ENCODE results near the gene EPHA8. TPM values are rescaled to one million over a fixed set of nuclear protein-coding genes. Genes with fewer than 3 reads are reported as not detected.

Gene EPHA8
- polyA plus RNA-seq, 1 donor from 2014 or later: not detected

- H3K36me3 Mint-ChIP-seq: peaks cover 5% of the 10 kb centered on the region
- H3K9me3 Mint-ChIP-seq: peaks cover 0 to 3% (median 0%) of the 10 kb centered on the region in 3 donors
- no peaks in the 10 kb centered on the region for H3K4me1 Mint-ChIP-seq
- H3K27ac Mint-ChIP-seq: no peak overlapping the region
- H3K27me3 Mint-ChIP-seq: peaks cover 12% of the 10 kb centered on the region
- H3K4me3 Mint-ChIP-seq: no peak overlapping the region
Measured at GRCh38 chr1:22587247-22587646, 24.0 kb downstream of the EPHA8 start.

DNA sequence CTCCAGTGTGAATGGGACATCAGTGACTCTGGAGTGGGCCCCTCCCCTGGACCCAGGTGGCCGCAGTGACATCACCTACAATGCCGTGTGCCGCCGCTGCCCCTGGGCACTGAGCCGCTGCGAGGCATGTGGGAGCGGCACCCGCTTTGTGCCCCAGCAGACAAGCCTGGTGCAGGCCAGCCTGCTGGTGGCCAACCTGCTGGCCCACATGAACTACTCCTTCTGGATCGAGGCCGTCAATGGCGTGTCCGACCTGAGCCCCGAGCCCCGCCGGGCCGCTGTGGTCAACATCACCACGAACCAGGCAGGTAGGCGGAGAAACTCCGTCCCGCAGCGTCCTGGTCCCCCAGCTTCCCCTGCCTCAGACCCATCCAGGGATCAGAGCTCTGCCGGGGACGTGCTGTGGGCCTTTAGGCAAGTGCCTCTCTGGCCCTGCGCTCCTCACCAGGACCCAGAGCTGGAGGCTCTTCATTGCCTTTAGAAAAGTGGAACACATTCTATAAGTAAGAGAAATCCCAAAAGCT is 25.7 kb downstream of the EPHA8 start:
- H3K36me3 Mint-ChIP-seq: peaks cover 5% of the 10 kb centered on the region
- peaks cover 12% of the 10 kb centered on the region for H3K27me3 Mint-ChIP-seq
- H3K4me1 Mint-ChIP-seq: no peaks in the 10 kb centered on the region
- H3K9me3 Mint-ChIP-seq: peaks cover 0 to 3% (median 0%) of the 10 kb centered on the region in 3 donors
- no peak overlapping the region for H3K4me3 Mint-ChIP-seq
- no peak overlapping the region for H3K27ac Mint-ChIP-seq

DNA sequence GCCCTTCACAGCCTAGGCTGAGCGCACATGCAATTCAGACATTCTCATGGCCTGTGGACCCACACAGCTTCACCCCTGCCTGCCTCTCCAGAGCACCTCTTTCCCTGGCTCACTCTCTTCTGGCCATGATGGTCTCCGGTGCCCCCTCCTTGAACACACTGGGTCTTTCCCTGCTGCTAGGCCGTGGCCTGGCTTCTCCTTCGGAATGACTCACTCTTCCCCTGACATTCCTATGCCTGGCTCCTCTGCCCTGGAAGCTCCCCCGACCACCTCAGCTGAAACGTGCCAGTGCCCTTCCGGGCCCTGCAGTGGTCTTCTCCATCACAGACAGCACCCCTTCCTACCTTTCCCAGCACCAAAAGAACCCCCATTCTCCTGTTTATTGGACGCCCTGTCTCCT is 28.3 kb downstream of the EPHA8 start:
- Mint-ChIP-seq H3K4me1 (no peaks in the 10 kb centered on the region), H3K27me3 (peaks cover 18% of the 10 kb centered on the region), H3K27ac (no peak overlapping the region), H3K9me3 (peaks cover 0 to 3% (median 0%) of the 10 kb centered on the region in 3 donors), H3K36me3 (peaks cover 5% of the 10 kb centered on the region), H3K4me3 (no peak overlapping the region)

DNA sequence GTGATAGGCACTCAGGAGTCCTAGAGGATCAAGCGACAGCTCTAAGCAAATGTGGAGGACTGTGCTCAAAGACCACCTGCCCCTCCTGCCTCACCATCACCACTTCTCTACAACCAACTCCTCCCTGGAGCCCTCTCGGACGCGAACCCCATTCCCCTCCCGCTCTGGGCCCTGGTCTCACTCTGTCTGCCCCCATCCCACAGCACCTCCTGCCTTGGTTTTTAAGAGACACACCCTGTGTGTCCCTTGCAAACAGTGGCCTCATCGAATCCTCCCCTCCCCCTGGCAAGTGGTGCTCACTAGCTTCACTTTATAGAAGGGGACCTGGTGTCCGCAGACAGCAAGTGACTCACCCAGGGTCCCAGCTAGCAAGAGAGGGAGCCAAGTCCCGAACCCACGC is 28.8 kb downstream of the EPHA8 start:
- Mint-ChIP-seq H3K4me1 (no peaks in the 10 kb centered on the region), H3K27ac (no peak overlapping the region), H3K9me3 (peaks cover 0 to 3% (median 0%) of the 10 kb centered on the region in 3 donors), H3K4me3 (no peak overlapping the region), H3K27me3 (peaks cover 18% of the 10 kb centered on the region), H3K36me3 (peaks cover 5% of the 10 kb centered on the region)

DNA sequence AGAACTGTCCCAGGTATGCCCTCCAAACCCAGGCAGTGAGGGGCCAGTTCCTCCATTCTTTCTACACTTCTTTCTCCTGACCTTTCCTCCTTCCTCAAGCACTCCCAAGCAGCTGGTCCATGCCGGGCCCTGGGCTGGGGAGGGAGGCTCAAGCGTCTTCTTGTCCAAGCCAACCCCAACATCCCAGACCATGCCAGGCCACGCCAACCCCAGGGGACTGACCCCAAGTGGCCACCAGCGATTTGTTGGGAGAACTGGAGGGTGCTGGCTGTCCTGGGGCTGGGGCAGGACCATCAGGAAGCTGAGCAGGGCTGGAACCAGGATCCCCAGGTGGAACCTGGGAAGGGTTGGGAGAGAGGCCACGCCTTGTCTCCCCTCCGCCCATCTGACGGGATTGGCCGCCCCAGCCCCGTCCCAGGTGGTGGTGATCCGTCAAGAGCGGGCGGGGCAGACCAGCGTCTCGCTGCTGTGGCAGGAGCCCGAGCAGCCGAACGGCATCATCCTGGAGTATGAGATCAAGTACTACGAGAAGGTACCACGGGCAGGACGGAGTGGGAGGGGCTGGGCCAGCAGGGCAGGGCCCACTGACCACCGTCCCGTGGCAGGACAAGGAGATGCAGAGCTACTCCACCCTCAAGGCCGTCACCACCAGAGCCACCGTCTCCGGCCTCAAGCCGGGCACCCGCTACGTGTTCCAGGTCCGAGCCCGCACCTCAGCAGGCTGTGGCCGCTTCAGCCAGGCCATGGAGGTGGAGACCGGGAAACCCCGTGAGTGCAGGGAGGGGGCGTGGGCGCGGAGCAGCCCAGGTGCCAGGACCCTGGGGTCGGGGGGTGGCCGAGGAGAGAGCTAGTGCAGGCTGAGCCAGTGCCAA is 29.9 kb downstream of the EPHA8 start:
- H3K27ac Mint-ChIP-seq: no peak overlapping the region
- H3K36me3 Mint-ChIP-seq: peaks cover 5% of the 10 kb centered on the region
- H3K4me3 Mint-ChIP-seq: no peak overlapping the region
- H3K9me3 Mint-ChIP-seq: peaks cover 0 to 3% (median 0%) of the 10 kb centered on the region in 3 donors
- H3K4me1 Mint-ChIP-seq: no peaks in the 10 kb centered on the region
- peaks cover 18% of the 10 kb centered on the region for H3K27me3 Mint-ChIP-seq

GRCh38 chr1:22594396-22594795 is 31.1 kb downstream of the EPHA8 start:
- H3K4me1 Mint-ChIP-seq: no peaks in the 10 kb centered on the region
- peaks cover 19% of the 10 kb centered on the region for H3K27me3 Mint-ChIP-seq
- peaks cover 0 to 3% (median 0%) of the 10 kb centered on the region in 3 donors for H3K9me3 Mint-ChIP-seq
- peaks cover 5% of the 10 kb centered on the region for H3K36me3 Mint-ChIP-seq
- H3K4me3 Mint-ChIP-seq: no peak overlapping the region
- H3K27ac Mint-ChIP-seq: no peak overlapping the region

- no peaks in the 10 kb centered on the region for H3K4me1 Mint-ChIP-seq
Measured at GRCh38 chr1:22595108-22595507, 31.8 kb downstream of the EPHA8 start.

DNA sequence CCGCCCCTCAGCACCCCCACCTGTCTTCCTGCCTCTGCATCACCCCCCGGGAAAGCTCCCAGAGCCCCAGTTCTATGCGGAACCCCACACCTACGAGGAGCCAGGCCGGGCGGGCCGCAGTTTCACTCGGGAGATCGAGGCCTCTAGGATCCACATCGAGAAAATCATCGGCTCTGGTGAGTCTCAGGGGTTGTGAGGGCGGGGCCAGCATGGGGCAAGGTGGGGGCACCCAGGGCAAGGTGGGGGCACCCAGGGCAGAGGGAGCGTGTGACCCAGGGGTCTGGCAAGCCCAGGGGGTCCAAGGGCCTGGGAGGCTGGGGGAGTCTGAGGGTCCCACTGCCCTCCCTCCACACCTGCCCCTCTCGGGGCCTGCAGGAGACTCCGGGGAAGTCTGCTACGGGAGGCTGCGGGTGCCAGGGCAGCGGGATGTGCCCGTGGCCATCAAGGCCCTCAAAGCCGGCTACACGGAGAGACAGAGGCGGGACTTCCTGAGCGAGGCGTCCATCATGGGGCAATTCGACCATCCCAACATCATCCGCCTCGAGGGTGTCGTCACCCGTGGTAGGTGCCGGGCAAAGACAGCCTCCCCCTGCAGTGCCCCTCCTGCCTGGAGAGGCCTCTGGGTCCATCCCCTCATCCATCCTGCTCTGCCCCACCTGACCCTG is 34.1 kb downstream of the EPHA8 start:
- Mint-ChIP-seq H3K4me1 (no peaks in the 10 kb centered on the region), H3K27me3 (peaks cover 9% of the 10 kb centered on the region), H3K27ac (no peak overlapping the region), H3K9me3 (no peaks in the 10 kb centered on the region), H3K4me3 (no peak overlapping the region), H3K36me3 (no peaks in the 10 kb centered on the region)

More at GRCh38 chr1:22595108-22595507, 31.8 kb downstream of the EPHA8 start:
- Mint-ChIP-seq H3K27me3 (peaks cover 17% of the 10 kb centered on the region), H3K36me3 (peaks cover 5% of the 10 kb centered on the region), H3K9me3 (peaks cover 0 to 3% (median 0%) of the 10 kb centered on the region in 3 donors), H3K27ac (no peak overlapping the region), H3K4me3 (no peak overlapping the region)

DNA sequence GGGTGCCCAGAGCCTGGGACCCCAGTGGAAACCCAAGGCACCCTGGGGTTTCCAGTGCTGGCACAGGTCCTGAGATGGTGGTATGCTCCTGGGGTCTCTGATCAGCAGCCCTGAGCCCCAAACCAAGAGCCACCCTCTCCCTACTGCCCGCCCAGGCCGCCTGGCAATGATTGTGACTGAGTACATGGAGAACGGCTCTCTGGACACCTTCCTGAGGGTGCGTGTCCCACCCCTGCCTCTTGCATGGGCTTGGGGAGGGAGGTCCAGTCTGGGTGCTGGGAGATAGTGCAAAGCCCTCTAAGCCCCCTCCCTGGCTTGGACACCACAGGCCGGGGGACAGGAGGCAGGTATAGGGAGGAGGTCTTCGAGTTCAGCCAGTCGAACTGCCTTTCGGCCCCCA is 34.7 kb downstream of the EPHA8 start:
- H3K36me3 Mint-ChIP-seq: no peaks in the 10 kb centered on the region
- H3K9me3 Mint-ChIP-seq: no peaks in the 10 kb centered on the region
- H3K27ac Mint-ChIP-seq: no peak overlapping the region
- no peak overlapping the region for H3K4me3 Mint-ChIP-seq
- peaks cover 12% of the 10 kb centered on the region for H3K27me3 Mint-ChIP-seq
- H3K4me1 Mint-ChIP-seq: no peaks in the 10 kb centered on the region

DNA sequence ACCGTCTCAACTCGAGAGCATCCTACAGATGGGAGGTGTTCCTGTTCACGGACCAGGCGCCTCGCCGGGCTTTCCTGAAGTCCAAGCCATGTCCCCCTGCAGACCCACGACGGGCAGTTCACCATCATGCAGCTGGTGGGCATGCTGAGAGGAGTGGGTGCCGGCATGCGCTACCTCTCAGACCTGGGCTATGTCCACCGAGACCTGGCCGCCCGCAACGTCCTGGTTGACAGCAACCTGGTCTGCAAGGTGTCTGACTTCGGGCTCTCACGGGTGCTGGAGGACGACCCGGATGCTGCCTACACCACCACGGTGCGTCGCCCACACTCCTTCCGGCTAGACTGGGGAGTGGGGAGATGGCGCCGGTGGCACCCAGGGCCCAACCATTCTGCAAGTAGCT is 35.4 kb downstream of the EPHA8 start:
- Mint-ChIP-seq H3K36me3 (no peaks in the 10 kb centered on the region), H3K9me3 (no peaks in the 10 kb centered on the region), H3K27ac (no peak overlapping the region), H3K4me3 (no peak overlapping the region), H3K4me1 (no peaks in the 10 kb centered on the region), H3K27me3 (peaks cover 12% of the 10 kb centered on the region)

DNA sequence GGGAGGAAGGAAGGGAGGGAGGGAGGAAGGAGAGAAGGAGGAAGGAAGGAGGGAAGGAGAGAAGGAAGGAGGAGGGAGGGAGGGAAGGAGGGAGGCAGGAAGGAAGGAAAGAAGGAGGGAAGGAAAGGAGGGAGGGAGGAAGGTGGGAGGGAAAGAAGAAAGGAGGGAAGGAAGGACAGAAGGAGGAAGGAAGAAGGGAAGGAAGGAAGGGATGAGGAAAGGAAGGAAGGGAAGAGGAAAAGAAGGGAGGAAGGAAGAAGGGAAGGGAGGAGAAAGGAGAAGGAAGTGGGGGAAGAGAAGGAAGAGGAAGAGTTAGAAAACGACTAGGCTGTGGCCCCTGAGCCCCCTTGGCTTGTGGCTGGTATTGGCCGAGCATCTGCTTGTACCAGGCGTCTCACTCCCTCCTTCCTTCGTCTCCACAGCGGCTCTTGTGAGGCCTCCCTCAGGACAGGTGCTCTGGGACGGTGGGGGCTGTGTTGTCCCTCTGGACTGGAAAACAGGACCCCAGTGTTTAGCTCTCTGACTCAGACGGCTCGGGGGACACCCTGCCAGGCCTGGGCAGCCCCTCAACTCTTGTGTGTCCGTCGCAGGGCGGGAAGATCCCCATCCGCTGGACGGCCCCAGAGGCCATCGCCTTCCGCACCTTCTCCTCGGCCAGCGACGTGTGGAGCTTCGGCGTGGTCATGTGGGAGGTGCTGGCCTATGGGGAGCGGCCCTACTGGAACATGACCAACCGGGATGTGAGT is 37.0 kb downstream of the EPHA8 start:
- no peak overlapping the region for H3K27ac Mint-ChIP-seq
- H3K27me3 Mint-ChIP-seq: peaks cover 10% of the 10 kb centered on the region
- H3K4me3 Mint-ChIP-seq: no peak overlapping the region
- H3K4me1 Mint-ChIP-seq: no peaks in the 10 kb centered on the region
- no peaks in the 10 kb centered on the region for H3K36me3 Mint-ChIP-seq
- H3K9me3 Mint-ChIP-seq: no peaks in the 10 kb centered on the region

GRCh38 chr1:22600817-22601605 is 37.7 kb downstream of the EPHA8 start:
- H3K9me3 Mint-ChIP-seq: no peaks in the 10 kb centered on the region
- H3K4me1 Mint-ChIP-seq: no peaks in the 10 kb centered on the region
- no peaks in the 10 kb centered on the region for H3K36me3 Mint-ChIP-seq
- H3K27ac Mint-ChIP-seq: no peak overlapping the region
- H3K27me3 Mint-ChIP-seq: peaks cover 7% of the 10 kb centered on the region
- no peak overlapping the region for H3K4me3 Mint-ChIP-seq

- H3K27ac Mint-ChIP-seq: no peak overlapping the region
- no peaks in the 10 kb centered on the region for H3K4me1 Mint-ChIP-seq
- peaks cover 12% of the 10 kb centered on the region for H3K27me3 Mint-ChIP-seq
- no peak overlapping the region for H3K4me3 Mint-ChIP-seq
- H3K9me3 Mint-ChIP-seq: no peaks in the 10 kb centered on the region
- H3K36me3 Mint-ChIP-seq: no peaks in the 10 kb centered on the region
Measured at GRCh38 chr1:22601610-22602009, 38.3 kb downstream of the EPHA8 start.

- Mint-ChIP-seq H3K27ac (no peak overlapping the region), H3K36me3 (no peaks in the 10 kb centered on the region), H3K4me1 (no peaks in the 10 kb centered on the region), H3K27me3 (peaks cover 12% of the 10 kb centered on the region), H3K4me3 (peak overlapping the region in 1 of 4 donors; percentile 28), H3K9me3 (no peaks in the 10 kb centered on the region)
Measured at GRCh38 chr1:22602060-22602740, 38.9 kb downstream of the EPHA8 start.

Measured in IgD-negative memory B cell (primary cell).